HG02763 (cell line): ENCODE results near the gene PPIP5K2.
"Not testable (repeated sequence)": the region's sequence is repeated elsewhere in the genome, so short reads cannot be mapped to it uniquely, and the experiment has no call there.

Experiments
- ATAC-seq: cut with Tn5 transposase; IDR thresholded peaks from one replicate; pipeline ENCODE4 v1.9.1; 2021; ENCODE audit warnings: mild to moderate bottlenecking, moderate library complexity; ENCODE audit not compliant: unreplicated experiment

Gene PPIP5K2

DNA sequence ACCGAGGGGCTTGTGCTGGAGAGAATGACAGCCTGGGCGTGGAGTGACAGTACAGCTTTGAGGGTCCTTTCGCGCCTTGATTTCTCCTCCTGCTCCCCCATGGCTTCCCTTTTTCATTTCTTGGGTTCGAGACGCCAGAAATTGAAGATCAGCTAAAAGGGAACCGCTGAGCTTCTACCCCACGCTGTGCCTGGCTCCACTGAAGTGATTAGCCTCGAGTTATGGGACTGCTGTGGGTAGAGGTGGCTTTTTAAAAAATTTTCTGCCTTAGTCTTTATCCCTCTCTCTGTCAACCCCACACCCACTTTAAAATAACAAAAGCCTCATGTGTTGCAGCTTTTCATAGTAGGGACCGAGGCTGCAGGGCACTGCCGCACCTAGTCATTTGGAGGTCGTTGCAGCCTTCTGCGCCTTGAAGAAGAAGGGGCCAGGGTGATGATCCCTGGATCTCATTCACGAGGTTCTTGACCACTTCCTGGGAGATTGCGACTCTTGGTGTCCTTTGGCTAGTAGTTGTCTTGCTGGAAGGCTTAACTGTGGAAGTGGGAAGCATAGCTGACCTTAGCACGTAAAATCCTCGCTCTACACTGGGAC is 603 bp downstream of the PPIP5K2 start:
- ATAC-seq: no peak

DNA sequence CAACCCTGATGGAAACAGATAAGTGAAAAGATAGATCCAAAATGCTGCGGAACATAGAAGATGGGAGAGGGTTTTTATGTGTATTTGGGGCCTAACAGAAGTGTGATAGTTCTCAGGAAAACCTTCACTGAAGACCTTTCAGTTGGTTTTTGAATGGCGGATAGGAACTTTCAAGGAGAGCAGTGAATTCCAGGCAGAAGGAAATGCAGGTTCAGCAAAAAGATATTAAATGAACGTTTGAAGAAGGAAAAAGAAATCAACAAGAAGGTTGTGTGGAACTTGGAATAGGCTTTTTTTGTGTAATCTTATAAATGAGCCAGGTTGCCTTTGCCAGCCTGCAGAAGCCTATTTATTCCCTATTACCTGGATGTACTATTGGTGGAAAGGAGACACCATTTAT is 2.1 kb downstream of the PPIP5K2 start:
- no peak for ATAC-seq

DNA sequence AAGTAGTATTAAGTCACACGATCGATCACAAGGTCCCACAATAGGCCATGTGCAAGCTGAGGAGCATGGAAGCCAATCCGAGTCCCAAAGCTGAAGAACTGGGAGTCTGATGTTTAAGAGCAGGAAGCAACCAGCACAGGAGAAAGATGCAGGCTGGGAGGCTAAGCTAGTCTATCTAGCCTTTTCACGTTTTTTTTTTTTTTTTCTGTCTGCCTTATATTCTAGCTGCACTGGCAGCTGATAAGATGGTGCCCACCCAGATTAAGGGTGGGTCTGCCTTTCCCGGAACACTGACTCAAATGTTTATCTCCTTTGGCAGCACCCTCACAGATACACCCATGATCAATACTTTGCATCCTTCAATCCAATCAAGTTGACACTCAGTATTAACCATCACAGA is 6.5 kb downstream of the PPIP5K2 start:
- ATAC-seq: no peak

DNA sequence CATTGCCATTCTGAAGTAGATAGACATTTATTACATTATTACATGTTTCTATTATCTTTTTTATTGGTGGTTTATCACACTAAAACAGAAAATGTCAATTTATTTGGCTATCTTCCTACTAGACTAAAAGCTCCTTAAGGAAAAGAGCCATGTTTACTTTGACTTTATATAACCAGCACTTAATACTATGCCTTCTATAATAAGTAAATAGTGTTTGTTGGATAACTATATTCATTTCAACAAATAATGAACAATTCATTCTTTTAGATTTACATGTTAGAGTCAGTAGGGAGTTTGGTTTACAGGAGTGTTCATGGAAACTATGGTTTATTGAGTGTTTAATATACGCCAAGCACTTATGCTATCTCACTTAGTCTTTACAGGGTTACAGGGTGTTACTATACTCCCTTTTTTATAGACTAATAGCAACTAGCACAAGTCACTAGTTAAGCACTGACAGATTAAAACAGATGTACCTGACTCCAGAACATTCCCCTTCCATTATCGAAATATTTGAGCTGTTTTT is 7.3 kb downstream of the PPIP5K2 start:
- no peak for ATAC-seq

DNA sequence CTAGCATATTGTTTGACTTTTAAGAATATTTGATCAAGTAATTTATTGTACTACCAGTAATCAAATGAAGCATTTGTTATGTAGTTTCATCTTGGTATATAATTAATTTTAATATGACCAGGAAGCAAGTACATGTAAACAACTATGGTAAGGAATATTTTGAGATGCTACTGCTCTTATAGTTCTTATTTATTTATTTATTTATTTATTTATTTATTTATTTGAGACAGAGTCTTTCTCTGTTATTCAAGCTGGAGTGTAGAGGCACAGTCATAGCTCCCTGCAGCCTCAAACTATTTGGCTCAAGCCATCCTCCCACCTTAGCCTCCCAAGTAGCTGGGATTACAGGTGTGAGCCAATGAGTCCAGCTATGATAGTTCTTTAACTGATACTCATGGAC is 8.1 kb downstream of the PPIP5K2 start:
- ATAC-seq: no peak

DNA sequence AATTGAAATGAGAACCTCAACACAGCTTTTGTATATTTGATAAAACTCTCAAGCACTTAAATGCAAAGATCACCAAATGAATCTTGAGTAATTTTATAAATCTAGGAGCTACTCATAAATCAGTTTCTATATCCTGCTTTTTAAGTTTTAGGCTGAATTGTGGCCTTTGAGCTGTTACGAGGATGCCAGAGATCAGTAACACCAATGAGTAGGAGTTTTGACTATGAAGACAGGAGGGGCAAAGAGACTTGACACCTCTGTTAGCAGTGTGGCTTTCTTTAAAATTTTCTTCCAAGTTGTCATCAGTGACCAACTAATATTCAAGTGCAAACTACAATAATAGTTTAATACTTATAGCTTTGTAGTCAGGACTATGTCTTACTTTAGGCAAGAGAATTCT is 12.6 kb downstream of the PPIP5K2 start:
- no peak for ATAC-seq

DNA sequence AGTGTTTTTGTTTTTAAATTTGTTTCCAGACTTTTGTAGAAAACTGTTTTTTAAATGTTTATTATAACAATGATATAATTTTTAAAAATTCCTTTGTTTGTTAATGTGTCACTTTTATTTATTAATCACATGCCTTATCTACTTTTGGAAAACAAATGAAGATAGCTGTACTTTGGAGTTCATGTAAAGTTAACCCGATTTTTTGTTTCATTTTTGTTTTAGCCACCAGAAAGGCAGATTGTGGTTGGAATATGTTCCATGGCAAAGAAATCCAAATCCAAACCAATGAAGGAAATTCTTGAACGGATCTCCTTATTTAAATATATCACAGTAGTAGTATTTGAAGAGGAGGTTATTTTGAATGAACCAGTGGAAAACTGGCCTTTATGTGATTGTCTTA is 13.1 kb downstream of the PPIP5K2 start:
- ATAC-seq: no peak

DNA sequence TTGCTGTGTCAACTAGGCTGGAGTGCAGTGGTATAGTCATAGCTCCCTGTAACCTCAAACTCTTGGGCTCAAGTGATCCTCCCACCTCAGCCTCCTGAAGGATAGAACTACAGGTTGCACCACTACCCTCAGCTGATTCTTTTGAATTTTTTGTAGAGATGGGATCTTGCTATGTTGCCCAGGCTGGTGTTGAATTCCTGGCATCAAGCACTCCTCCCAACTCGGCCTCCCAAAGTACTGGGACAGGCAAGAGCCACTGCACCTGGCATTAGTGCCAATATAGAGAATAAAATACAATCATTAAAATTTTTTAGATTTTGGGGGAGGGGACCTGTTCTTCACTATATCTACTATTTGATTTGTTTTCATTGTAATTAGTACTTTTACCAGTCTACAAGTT is 15.4 kb downstream of the PPIP5K2 start:
- no peak for ATAC-seq

DNA sequence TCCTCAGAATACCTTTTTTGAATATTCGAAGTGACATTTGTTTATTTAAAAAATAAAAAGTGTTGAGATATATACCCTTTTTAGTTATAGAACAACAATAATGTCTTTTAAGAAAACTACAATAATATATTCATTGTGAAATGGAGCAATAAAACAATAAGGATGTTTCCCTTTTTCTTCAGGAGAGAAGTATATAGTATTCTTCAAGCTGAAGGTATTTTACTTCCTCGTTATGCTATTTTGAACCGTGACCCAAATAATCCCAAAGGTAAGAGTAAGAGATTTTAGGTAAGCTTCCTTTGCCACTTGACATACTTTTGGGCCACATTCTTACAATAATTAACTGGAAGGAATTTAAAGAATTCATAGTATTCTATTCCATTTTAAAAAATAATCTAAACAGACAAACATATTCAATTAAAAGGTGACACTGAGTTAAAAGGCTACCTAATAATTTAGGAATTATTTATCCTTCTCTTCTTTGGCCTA is 18.1 kb downstream of the PPIP5K2 start:
- no peak for ATAC-seq

DNA sequence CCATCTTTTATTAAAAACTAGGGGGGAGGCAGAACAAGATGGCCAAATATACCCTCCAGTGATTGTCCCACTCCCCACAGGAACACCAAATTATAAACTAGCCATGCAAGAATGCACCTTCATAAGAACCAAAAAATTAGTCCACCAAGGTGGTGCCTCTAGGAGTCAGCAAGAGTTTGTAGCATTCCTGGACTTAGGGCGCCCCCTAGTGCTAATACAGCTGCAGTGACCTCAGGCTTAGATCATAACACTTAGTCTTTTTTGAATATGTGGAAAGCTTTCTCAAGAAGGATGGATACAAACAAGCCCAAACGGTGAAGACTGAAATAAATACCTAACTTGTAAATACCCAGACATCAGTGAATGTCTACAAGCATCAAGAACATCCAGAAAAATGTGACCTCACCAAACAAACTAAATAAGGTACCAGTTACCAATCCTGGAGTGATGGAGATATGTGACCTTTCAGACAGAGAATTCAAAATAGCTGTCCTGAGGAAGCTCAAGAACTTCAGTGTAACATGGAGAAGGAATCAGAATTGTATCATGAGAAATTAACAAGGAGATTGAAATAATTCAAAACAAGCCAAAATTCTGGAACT is 19.3 kb downstream of the PPIP5K2 start:
- ATAC-seq: peak; percentile 98

DNA sequence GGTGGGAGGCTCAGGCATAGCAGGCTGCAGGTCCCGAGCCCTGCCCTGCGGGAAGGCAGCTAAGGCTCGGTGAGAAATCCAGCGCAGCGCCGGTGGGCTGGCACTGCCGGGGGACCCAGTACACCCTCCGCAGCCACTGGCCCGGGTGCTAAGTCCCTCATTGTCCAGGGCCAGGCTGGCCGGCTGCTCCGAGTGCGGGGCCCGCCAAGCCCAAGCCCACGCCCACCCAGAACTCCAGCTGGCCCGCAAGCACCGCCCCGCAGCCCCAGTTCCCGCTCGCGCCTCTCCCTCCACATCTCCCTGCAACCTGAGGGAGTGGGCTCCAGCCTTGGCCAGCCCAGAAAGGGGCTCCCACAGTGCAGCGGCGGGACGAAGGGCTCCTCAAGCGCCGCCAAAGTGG is 22.0 kb downstream of the PPIP5K2 start:
- ATAC-seq: not testable (repeated sequence)

DNA sequence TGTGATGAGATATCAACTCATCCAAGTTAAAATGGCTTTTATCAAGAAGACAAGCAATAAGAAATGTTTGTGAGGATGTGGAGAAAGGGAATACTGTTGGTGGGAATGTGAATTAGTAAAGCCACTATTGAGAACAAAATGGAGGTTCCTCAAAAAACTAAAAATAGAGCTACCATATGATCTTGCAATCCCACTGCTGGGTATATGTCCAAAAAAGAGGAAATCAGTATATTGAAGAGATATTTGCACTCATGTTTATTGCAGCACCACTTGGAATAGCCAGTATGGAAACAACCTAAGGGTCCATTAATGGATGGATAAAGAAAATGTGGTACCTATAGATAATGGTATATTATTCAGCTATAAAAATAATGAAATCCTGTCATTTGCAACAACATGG is 25.1 kb downstream of the PPIP5K2 start:
- no peak for ATAC-seq

DNA sequence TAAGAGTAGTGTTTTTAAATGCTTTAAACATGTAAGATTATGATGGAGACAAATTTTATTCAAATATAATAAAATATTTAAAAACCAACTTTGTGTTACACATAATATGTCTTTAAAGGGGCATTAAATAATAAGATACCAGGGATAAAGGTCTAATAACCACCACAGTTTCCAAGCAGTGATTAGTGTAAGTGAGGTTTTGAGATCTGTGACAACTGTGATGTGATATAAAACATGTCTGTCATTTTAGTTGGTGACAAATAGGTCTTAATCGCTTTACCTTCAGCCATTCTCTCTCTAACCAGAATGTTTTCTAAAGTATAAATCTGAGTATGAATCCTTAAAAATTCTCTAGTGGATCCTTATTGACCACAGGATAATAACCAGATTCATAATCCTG is 28.1 kb downstream of the PPIP5K2 start:
- ATAC-seq: no peak

DNA sequence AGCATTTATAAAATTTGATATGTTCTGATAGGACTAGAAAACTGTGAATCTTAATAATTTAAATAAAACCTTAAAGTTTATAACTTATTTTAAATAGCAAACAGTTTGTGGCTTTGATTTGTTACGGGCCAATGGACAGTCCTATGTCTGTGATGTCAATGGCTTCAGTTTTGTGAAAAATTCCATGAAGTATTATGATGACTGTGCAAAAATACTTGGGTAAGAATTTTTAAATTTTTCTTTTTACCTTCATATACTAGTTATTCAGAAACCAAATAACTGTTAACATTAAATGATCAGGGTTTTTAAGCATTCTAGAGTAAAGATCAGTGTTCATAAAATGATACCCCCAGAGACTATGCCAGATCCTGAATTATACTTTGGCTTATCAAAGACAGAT is 31.1 kb downstream of the PPIP5K2 start:
- no peak for ATAC-seq

DNA sequence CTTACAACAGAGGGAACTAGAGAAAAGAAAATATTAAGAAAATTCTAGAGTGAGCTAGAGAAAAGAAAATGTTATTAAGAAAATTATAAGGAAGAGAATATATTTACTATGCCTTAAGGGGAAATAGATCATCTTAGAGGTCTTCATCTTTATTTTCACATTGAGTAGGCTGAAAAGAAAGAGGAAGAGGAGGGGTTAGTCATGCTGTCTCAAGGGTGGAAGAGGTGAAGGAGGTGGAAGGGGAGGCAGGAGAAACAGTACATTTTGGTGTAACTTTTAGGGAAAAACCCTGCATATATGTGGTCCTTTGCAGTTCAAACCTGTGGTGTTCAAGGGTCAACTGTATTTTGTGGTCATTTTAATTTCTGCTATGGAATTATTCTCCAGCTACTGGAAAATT is 46.6 kb downstream of the PPIP5K2 start:
- no peak for ATAC-seq

DNA sequence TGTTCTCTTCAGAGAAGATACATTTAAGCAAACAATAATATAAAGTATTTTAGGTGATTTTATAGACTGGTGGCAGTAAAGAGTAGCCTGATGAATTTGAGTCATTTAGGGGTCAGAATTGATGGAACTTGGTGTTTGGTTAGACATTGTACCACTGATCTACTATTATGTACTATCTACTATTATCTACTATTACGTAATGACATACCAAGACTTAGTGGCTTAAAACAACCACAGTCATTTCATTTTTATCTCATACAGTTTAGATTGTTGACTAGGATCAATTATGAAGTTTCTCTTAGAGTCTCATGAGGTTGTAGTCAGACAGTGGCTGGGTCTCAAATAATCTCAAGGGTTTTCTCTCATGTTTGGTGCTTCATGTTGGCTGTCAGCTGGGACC is 54.0 kb downstream of the PPIP5K2 start:
- ATAC-seq: no peak

DNA sequence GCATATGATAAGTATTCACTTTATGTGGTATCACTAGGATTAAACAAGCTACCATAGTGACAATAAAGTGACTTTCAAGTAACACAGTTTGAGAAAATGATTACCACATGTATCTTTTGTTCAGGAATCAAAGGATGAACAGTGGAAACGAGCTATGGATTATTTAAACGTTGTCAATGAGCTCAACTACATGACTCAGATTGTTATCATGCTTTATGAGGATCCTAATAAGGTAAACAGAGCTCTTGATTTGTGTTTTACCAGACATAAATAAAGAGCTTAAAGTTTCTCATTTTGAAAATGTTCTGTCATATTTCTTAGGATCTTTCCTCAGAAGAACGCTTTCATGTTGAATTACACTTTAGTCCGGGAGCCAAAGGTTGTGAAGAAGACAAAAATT is 57.4 kb downstream of the PPIP5K2 start:
- ATAC-seq: no peak

DNA sequence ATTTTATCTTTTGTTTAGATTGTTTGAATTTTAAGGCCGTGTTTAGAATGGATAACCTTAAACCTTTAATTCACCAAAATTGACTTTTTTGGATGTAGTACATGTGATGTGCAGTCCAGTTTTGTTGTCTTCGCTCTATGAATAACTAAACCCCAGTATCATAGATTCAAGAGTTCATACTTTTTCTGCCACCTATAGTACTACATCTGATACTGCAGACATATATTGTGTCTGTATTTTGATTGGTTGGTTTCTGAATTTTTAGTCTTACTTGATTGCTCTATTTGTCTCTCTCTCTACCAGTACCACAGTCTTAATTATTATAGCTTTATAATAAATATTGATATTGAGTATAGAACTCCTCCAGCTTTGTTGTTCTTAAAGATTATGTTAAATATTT is 58.1 kb downstream of the PPIP5K2 start:
- no peak for ATAC-seq

DNA sequence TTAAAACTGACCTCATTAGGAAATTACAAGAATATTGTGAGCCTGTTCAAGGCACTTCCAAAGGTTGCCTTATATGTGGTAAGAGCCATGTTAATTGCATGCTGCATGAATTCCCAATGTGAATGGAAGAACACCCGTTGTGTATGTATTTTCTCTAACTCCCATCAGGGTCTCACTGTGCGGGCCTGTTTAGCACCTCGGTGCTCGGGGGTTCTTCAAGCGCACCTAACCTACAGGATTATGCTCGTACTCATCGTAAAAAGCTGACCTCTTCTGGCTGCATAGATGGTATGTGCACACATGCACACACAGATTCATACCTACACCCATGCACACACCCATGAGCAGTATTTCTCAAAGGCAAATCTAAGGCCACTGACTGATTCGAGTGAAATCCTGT is 66.1 kb downstream of the PPIP5K2 start:
- ATAC-seq: no peak

DNA sequence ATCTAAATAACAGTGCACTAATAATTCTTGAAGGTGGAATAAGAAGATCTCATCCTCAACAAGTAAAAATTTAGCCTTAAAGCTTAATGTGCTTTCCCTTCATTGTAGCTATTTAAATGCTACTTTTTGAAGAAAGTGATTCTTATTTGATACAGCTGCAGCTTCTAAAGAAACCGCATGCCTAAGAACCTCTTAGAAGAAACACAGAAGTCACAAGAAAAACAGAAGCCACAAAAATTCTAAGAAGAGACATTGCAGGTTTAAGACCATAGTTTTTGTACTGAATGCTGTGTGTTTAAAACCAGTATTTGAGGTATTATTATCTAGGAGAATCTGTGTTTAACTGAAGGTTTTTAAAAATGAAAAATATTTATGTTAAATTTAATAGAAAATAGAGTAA is 68.3 kb downstream of the PPIP5K2 start:
- no peak for ATAC-seq

DNA sequence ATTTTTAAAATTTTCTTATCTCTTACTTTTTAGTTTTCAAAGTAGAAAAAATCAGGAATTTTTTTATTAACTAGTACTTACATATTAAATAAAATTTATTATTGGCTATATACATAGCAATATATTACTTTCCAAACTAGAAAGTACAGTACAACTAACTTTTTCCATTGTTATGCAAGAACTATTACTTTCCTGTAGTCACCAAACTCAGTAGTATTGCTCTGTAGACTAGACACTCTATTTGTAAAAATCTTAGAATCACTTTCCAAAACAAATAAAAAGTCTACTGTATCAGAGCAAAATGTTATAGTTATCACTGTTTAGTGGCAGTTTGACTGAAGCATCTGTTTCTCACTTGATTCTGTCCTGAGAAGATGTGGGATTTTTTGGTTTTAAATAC is 83.1 kb downstream of the PPIP5K2 start:
- ATAC-seq: no peak

DNA sequence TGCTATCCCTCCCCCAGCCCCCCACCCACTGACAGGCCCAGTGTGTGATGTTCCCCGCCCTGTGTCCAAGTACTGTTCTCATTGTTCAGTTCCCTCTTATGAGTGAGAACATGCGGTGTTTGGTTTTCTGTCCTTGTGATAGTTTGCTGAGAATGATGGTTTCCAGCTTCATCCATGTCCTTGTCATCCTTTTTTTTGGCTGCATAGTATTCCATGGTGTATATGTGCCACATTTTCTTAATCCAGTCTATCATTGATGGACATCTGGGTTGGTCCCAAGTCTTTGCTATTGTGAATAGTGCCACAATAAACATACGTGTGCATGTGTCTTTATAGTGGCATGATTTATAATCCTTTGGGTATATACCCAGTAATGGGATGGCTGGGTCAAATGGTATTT is 84.9 kb downstream of the PPIP5K2 start:
- ATAC-seq: not testable (repeated sequence)
